Liver (tissue), 9 donors: Measurements from ENCODE around the gene HS6ST3. TPM values are rescaled to one million over a fixed set of nuclear protein-coding genes. Genes with fewer than 3 reads are reported as not detected.
"Not testable (repeated sequence)": the region's sequence is repeated elsewhere in the genome, so short reads cannot be mapped to it uniquely, and the experiment has no call there.

ENCODE experiments used
- DNase-seq: peaks from one replicate; pipeline ENCODE4 v3.0.0-alpha.2; 2017; ENCODE audit warnings: low spot score
- H3K27ac ChIP-seq, 2 donors: one replicate each; pipeline ENCODE4 v1.7.0; 2013; ENCODE audit warnings: inconsistent platforms in 2 of 2, low read length in 2 of 2, control low read depth in 1 of 2, low read depth in 1 of 2, mild to moderate bottlenecking in 1 of 2
- H3K27me3 ChIP-seq, 4 donors: one replicate each; pipeline versions ENCODE4 v1.6.1 to v1.7.0; 2013; ENCODE audit warnings: low read length in 3 of 4, inconsistent platforms in 1 of 4, mild to moderate bottlenecking in 1 of 4, moderate library complexity in 1 of 4; ENCODE audit not compliant: control insufficient read depth in 4 of 4, insufficient read depth in 4 of 4
- H3K36me3 ChIP-seq, 4 donors: one replicate each; pipeline versions ENCODE4 v1.6.1 to v1.7.0; 2013; ENCODE audit warnings: low read length in 3 of 4, mild to moderate bottlenecking in 3 of 4, low read depth in 1 of 4, moderate library complexity in 1 of 4; ENCODE audit not compliant: control insufficient read depth in 4 of 4, insufficient read depth in 3 of 4
- H3K4me1 ChIP-seq, 4 donors: one replicate each; pipeline versions ENCODE4 v1.6.1 to v1.7.0; 2013; ENCODE audit warnings: low read length in 3 of 4, mild to moderate bottlenecking in 3 of 4, moderate library complexity in 1 of 4; ENCODE audit not compliant: control insufficient read depth in 4 of 4, insufficient read depth in 4 of 4
- H3K4me3 ChIP-seq, 3 donors: one replicate each; pipeline versions ENCODE4 v1.6.1 to v1.7.0; 2013; ENCODE audit warnings: low read length in 3 of 3, control low read depth in 1 of 3, low read depth in 1 of 3, mild to moderate bottlenecking in 1 of 3
- H3K9ac ChIP-seq, 2 donors: one replicate each; pipeline ENCODE4 v1.7.0; 2013; ENCODE audit warnings: low read length in 2 of 2, mild to moderate bottlenecking in 2 of 2, moderate library complexity in 2 of 2, control low read depth in 1 of 2, low read depth in 1 of 2
- H3K9me3 ChIP-seq, 4 donors: one replicate each; pipeline versions ENCODE4 v1.6.1 to v1.7.0; 2013; ENCODE audit warnings: low read length in 3 of 4; ENCODE audit not compliant: control insufficient read depth in 4 of 4
- EGR1 ChIP-seq, 2 donors: IDR thresholded peaks; 2 replicates each; pipeline ENCODE4 v1.6.1; 2016 to 2018; ENCODE audit warnings: antibody characterized with exemption in 2 of 2, low read depth in 2 of 2
- FOXA2 ChIP-seq: IDR thresholded peaks from 2 replicates; pipeline ENCODE4 v1.6.1; 2016; ENCODE audit warnings: antibody characterized with exemption
- GABPA ChIP-seq, 2 donors: IDR thresholded peaks in 1 of 2; conservative IDR thresholded peaks in 1 of 2; 2 replicates each; pipeline ENCODE4 v1.6.1; 2016; ENCODE audit warnings: antibody characterized with exemption in 2 of 2, mild to moderate bottlenecking in 1 of 2, moderate library complexity in 1 of 2
- HNF4G ChIP-seq: IDR thresholded peaks from 2 replicates; pipeline ENCODE4 v1.6.1; 2016; ENCODE audit warnings: antibody characterized with exemption
- RXRA ChIP-seq, 2 donors: IDR thresholded peaks; 2 replicates each; pipeline ENCODE4 v1.6.1; 2017 to 2018; ENCODE audit warnings: antibody characterized with exemption in 2 of 2, mild to moderate bottlenecking in 1 of 2
- TAF1 ChIP-seq: conservative IDR thresholded peaks from 2 replicates; pipeline ENCODE4 v1.6.1; 2016; ENCODE audit warnings: antibody characterized with exemption, mild to moderate bottlenecking
- YY1 ChIP-seq: IDR thresholded peaks from 2 replicates; pipeline ENCODE4 v1.6.1; 2016; ENCODE audit warnings: antibody characterized with exemption, mild to moderate bottlenecking
- WGBS: extraction: QIAGEN DNeasy Blood & Tissue Kit; methylation state at CpG from one replicate; pipeline ENCODE4 v1.1.7; 2013; 5-methylcytosine and 5-hydroxymethylcytosine counted together
- polyA plus RNA-seq, 2 donors: library from polyadenylated mRNA; stranded (reverse) in 1 of 2; unstranded in 1 of 2; fragments of 200-250 nt in 1 of 2; fragments of >200 nt in 1 of 2; fragmentation: Nextera tagmentation in 1 of 2; extraction: Ambion mirVana in 1 of 2; gene quantifications; one replicate each; pipeline versions ENCODE4 v1.2.1 to v1.2.3, GENCODE V29; 2013 to 2015
- total RNA-seq, 2 donors: library from RNA; depleted of rRNA; stranded (reverse); fragments of >200 nt; gene quantifications; one replicate each; pipeline ENCODE4 v1.2.3, GENCODE V29; 2014
- TF ChIP-seq, protein P1 (sequence below): IDR thresholded peaks from 2 replicates; pipeline ENCODE4 v1.6.1; 2016; ENCODE audit warnings: antibody characterized with exemption
- TF ChIP-seq, protein P2 (sequence below): IDR thresholded peaks from 2 replicates; pipeline ENCODE4 v1.6.1; 2016; ENCODE audit warnings: antibody characterized with exemption, mild to moderate bottlenecking
- TF ChIP-seq, protein P3 (sequence below): fragments of 150-350 bp; IDR thresholded peaks from 2 replicates; pipeline ENCODE4 v1.5.1; 2017; ENCODE audit warnings: improper control_type of control experiment, low read depth, low read length; ENCODE audit not compliant: missing input control
- TF ChIP-seq, protein P4 (sequence below): IDR thresholded peaks from 2 replicates; pipeline ENCODE4 v1.6.1; 2016; ENCODE audit warnings: antibody characterized with exemption
- donor health status: healthy.
- donor health status: healthy.
- donor health status: healthy.
- donor health status: healthy.
- donor health status: healthy.

The HS6ST3 gene
- total and polyA plus RNA-seq, 4 donors = under 0.01 TPM; not detected in 3

DNA sequence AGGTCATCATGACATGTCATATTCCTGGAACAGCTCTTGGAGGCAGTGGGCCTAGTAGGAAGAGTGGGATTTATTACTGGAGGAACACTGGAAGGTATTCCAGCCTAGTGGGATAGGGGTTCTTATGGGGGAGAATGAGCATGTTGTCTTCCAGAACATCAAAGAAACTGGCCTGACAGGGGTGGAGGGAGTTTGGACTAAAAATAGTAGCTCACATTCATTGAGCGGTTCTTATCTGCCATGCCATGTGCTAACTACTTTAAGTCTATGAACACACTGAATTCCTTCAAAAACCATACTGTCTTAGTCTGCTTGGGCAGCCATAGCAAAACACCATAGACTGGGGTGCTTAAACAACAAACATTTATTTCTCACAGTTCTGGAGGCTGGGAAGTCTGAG lies 413.6 kb downstream of the HS6ST3 start:
- no peak overlapping the region for H3K9ac ChIP-seq
- no peaks in the 10 kb centered on the region for H3K9me3 ChIP-seq
- no peaks in the 10 kb centered on the region for H3K36me3 ChIP-seq
- H3K4me3 ChIP-seq = no peak overlapping the region
- H3K27ac ChIP-seq = no peak overlapping the region
- WGBS = 93% methylated on average over 1 of the region's 1 CpG
- H3K4me1 ChIP-seq = no peaks in the 10 kb centered on the region
- no peaks in the 10 kb centered on the region for H3K27me3 ChIP-seq
- TF ChIP-seq, protein P1, sequence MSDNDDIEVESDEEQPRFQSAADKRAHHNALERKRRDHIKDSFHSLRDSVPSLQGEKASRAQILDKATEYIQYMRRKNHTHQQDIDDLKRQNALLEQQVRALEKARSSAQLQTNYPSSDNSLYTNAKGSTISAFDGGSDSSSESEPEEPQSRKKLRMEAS = no peak
- TF ChIP-seq, protein P2, sequence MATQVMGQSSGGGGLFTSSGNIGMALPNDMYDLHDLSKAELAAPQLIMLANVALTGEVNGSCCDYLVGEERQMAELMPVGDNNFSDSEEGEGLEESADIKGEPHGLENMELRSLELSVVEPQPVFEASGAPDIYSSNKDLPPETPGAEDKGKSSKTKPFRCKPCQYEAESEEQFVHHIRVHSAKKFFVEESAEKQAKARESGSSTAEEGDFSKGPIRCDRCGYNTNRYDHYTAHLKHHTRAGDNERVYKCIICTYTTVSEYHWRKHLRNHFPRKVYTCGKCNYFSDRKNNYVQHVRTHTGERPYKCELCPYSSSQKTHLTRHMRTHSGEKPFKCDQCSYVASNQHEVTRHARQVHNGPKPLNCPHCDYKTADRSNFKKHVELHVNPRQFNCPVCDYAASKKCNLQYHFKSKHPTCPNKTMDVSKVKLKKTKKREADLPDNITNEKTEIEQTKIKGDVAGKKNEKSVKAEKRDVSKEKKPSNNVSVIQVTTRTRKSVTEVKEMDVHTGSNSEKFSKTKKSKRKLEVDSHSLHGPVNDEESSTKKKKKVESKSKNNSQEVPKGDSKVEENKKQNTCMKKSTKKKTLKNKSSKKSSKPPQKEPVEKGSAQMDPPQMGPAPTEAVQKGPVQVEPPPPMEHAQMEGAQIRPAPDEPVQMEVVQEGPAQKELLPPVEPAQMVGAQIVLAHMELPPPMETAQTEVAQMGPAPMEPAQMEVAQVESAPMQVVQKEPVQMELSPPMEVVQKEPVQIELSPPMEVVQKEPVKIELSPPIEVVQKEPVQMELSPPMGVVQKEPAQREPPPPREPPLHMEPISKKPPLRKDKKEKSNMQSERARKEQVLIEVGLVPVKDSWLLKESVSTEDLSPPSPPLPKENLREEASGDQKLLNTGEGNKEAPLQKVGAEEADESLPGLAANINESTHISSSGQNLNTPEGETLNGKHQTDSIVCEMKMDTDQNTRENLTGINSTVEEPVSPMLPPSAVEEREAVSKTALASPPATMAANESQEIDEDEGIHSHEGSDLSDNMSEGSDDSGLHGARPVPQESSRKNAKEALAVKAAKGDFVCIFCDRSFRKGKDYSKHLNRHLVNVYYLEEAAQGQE = no peak
- no peak for TF ChIP-seq YY1
- no peak for TF ChIP-seq EGR1 (IDR thresholded peaks at IDR 0.05; ENCODE audit: low read depth in 2 of 2)
- no peak for TF ChIP-seq FOXA2
- no peak for DNase-seq

DNA sequence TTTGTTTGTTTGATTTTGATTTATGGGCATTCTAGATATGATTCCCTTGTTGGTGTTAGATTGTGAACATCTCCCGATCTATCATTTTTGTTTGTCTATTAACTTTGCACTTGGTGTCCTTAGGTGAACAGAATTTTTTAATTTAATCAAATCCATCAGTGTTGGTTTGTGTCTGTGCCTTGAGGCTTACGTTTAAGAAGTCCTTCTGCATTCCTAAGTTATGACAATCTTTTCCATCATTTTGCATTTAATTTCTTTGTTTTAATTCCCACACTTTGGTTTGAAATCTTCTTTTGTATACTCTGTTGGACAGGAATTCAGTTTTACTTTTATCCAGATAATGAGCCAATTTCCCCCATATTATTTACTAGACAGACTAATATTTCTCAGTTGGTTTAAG lies 421.7 kb downstream of the HS6ST3 start:
- Histone ChIP-seq H3K4me3 (no peak overlapping the region), H3K27me3 (no peaks in the 10 kb centered on the region), H3K9me3 (peaks cover 0 to 4% (median 0%) of the 10 kb centered on the region in 4 donors), H3K9ac (no peak overlapping the region), H3K36me3 (no peaks in the 10 kb centered on the region), H3K27ac (no peak overlapping the region), H3K4me1 (no peaks in the 10 kb centered on the region)
- 76% methylated on average over 2 of the region's 2 CpGs for WGBS
- no peak for DNase-seq
- TF ChIP-seq EGR1 (IDR thresholded peaks at IDR 0.05; ENCODE audit: low read depth in 2 of 2) = no peak
- TF ChIP-seq, protein P3, sequence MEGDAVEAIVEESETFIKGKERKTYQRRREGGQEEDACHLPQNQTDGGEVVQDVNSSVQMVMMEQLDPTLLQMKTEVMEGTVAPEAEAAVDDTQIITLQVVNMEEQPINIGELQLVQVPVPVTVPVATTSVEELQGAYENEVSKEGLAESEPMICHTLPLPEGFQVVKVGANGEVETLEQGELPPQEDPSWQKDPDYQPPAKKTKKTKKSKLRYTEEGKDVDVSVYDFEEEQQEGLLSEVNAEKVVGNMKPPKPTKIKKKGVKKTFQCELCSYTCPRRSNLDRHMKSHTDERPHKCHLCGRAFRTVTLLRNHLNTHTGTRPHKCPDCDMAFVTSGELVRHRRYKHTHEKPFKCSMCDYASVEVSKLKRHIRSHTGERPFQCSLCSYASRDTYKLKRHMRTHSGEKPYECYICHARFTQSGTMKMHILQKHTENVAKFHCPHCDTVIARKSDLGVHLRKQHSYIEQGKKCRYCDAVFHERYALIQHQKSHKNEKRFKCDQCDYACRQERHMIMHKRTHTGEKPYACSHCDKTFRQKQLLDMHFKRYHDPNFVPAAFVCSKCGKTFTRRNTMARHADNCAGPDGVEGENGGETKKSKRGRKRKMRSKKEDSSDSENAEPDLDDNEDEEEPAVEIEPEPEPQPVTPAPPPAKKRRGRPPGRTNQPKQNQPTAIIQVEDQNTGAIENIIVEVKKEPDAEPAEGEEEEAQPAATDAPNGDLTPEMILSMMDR = no peak
- no peak for TF ChIP-seq GABPA (IDR thresholded peaks at IDR 0.05 in 1 of 2, conservative IDR thresholded peaks at IDR 0.05 in 1 of 2)
- TF ChIP-seq, protein P1 = no peak

DNA sequence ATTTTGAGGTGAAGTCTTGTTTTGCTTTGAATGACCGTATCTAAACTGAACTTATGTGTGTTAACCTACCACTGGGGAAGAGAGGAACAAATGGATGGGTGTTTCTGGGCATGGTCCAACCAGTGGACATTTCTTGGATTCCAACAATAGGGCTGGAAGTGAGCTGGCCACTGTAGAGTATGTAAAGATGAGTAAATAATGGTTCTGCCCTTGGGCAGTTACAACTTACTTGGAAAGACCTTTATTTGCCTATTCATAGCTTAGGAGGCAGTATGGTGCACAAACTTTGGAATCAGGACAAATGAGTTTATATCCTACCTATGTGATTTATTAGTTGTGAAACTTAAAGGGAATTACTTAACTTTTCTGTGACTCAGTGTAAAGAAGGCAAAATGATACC lies 429.5 kb downstream of the HS6ST3 start:
- H3K27ac ChIP-seq = no peak overlapping the region
- H3K4me1 ChIP-seq = no peaks in the 10 kb centered on the region
- H3K27me3 ChIP-seq = no peaks in the 10 kb centered on the region
- H3K36me3 ChIP-seq = no peaks in the 10 kb centered on the region
- DNase-seq = no peak
- H3K9ac ChIP-seq = no peak overlapping the region
- H3K9me3 ChIP-seq = peaks cover 0 to 2% (median 0%) of the 10 kb centered on the region in 4 donors
- 94% methylated on average over 1 of the region's 1 CpG for WGBS
- TF ChIP-seq TAF1 = no peak
- TF ChIP-seq, protein P4, sequence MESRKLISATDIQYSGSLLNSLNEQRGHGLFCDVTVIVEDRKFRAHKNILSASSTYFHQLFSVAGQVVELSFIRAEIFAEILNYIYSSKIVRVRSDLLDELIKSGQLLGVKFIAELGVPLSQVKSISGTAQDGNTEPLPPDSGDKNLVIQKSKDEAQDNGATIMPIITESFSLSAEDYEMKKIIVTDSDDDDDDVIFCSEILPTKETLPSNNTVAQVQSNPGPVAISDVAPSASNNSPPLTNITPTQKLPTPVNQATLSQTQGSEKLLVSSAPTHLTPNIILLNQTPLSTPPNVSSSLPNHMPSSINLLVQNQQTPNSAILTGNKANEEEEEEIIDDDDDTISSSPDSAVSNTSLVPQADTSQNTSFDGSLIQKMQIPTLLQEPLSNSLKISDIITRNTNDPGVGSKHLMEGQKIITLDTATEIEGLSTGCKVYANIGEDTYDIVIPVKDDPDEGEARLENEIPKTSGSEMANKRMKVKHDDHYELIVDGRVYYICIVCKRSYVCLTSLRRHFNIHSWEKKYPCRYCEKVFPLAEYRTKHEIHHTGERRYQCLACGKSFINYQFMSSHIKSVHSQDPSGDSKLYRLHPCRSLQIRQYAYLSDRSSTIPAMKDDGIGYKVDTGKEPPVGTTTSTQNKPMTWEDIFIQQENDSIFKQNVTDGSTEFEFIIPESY = no peak
- TF ChIP-seq HNF4G = no peak
- no peak for TF ChIP-seq RXRA (IDR thresholded peaks at IDR 0.05)
- H3K4me3 ChIP-seq = no peak overlapping the region

DNA sequence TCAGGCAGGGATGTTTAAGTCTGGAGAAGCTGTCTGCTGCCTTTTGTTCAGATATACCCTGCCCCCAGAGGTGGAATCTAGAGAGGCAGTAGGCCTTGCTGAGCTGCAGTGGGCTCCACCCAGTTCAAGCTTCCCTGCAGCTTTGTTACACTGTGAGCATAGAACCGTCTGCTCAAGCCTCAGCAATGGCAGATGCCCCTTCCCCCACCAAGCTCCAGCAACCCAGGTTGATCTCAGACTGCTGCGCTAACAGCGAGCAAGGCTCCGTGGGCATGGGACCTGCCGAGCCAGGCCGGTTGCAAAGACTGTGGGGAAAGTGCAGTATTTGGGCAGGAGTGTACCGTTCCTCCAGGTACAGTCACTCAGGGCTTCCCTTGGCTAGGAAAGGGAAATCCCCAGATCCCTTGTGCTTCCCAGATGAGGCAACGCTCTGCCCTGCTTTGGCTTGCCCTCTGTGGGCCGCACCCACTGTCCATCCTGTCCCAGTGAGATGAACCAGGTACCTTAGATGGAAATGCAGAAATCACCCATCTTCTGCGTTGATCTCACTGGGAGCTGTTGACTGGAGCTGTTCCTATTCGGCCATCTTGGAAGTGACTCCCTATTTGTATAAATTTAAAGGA lies 434.6 kb downstream of the HS6ST3 start:
- not testable (repeated sequence) for H3K4me3 ChIP-seq, H3K36me3 ChIP-seq, DNase-seq, H3K9ac ChIP-seq, H3K27ac ChIP-seq, H3K9me3 ChIP-seq, H3K27me3 ChIP-seq
- WGBS = 92% methylated on average over 11 of the region's 11 CpGs
- peaks cover 0 to 11% (median 6%) of the 10 kb centered on the region in 4 donors for H3K4me1 ChIP-seq
